Vagina (tissue), 2 donors: ENCODE measurements around the gene CLASP2. TPM values are rescaled to one million over a fixed set of nuclear protein-coding genes. Genes with fewer than 3 reads are reported as not detected.

Experiments
- DNase-seq, 2 donors: peaks; one replicate each; pipeline ENCODE4 v3.0.0-alpha.2; 2017; ENCODE audit errors: extremely low spot score in 2 of 2
- H3K27ac ChIP-seq: fragments of 200-600 bp; sonication (generic); one replicate; pipeline ENCODE4 v1.5.1; 2019
- H3K27me3 ChIP-seq: fragments of 200-600 bp; sonication (generic); one replicate; pipeline ENCODE4 v1.5.1; 2019
- H3K36me3 ChIP-seq, 2 donors: fragments of 200-600 bp; sonication (generic); one replicate each; pipeline ENCODE4 v1.5.1; 2017 to 2019
- H3K4me1 ChIP-seq: fragments of 200-600 bp; sonication (generic); one replicate; pipeline ENCODE4 v1.5.1; 2019
- H3K4me3 ChIP-seq, 2 donors: fragments of 200-600 bp; sonication (generic); 1 replicate in 1 of 2; 2 replicates in 1 of 2; pipeline ENCODE4 v1.5.1; 2016 to 2019
- H3K9me3 ChIP-seq: fragments of 200-600 bp; sonication (generic); one replicate; pipeline ENCODE4 v1.5.1; 2019
- CTCF ChIP-seq, 3 experiments: fragments of 450-650 bp in 2 of 3; fragments of 200-600 bp in 1 of 3; sonication (generic) in 1 of 3; IDR thresholded peaks; one replicate each; pipeline ENCODE4 v1.5.1; 2017 to 2019; ENCODE audit warnings: antibody characterized with exemption in 3 of 3, mild to moderate bottlenecking in 2 of 3, moderate library complexity in 2 of 3
- POLR2A ChIP-seq, 2 donors: fragments of 450-650 bp; IDR thresholded peaks; one replicate each; pipeline ENCODE4 v1.6.1; 2017; ENCODE audit warnings: antibody characterized with exemption in 2 of 2, mild to moderate bottlenecking in 2 of 2, moderate library complexity in 2 of 2
- POLR2AphosphoS5 ChIP-seq, 2 donors: sonication (generic); formaldehyde crosslinking; IDR thresholded peaks; one replicate each; pipeline ENCODE4 v1.9.0; 2017; ENCODE audit warnings: antibody characterized with exemption in 2 of 2, mild to moderate bottlenecking in 2 of 2, low read depth in 1 of 2; ENCODE audit not compliant: insufficient read depth in 1 of 2
- intact Hi-C: fragments of 100-400 bp; cut with DNase I; formaldehyde crosslinking; loops from one replicate; pipeline ENCODE4 v1.15.1; 2023
- total RNA-seq: library from RNA; depleted of rRNA; stranded (reverse); fragments of >200 nt; gene quantifications from one replicate; pipeline ENCODE4 v1.2.3, GENCODE V29; 2016

Gene CLASP2
- total RNA-seq, 1 donor from 2014 or later = 69.5 TPM

GRCh38 chr3:33750211-33750548, 32.1 kb upstream of the CLASP2 start:
- H3K4me3 ChIP-seq = no peak overlapping the region
- H3K4me1 ChIP-seq = no peaks in the 10 kb centered on the region
- no peaks in the 10 kb centered on the region for H3K27me3 ChIP-seq
- H3K9me3 ChIP-seq = no peaks in the 10 kb centered on the region
- no peak for DNase-seq
- H3K36me3 ChIP-seq = no peaks in the 10 kb centered on the region
- H3K27ac ChIP-seq = no peak overlapping the region
- TF ChIP-seq POLR2A (IDR thresholded peaks at IDR 0.05) = no peak
- TF ChIP-seq POLR2AphosphoS5 (IDR thresholded peaks at IDR 0.05; ENCODE audit: insufficient read depth in 1 of 2, low read depth in 1 of 2) = no peak
- no peak for TF ChIP-seq CTCF (IDR thresholded peaks at IDR 0.05)
- intact Hi-C loops = no loop called here

- Histone ChIP-seq H3K4me3 (no peak overlapping the region), H3K36me3 (no peaks in the 10 kb centered on the region), H3K27ac (no peak overlapping the region), H3K9me3 (no peaks in the 10 kb centered on the region), H3K4me1 (no peaks in the 10 kb centered on the region), H3K27me3 (no peaks in the 10 kb centered on the region)
- intact Hi-C loops = no loop called here
- TF ChIP-seq POLR2A (IDR thresholded peaks at IDR 0.05) = no peak
- TF ChIP-seq CTCF (IDR thresholded peaks at IDR 0.05) = no peak
- TF ChIP-seq POLR2AphosphoS5 (IDR thresholded peaks at IDR 0.05; ENCODE audit: insufficient read depth in 1 of 2, low read depth in 1 of 2) = no peak
- DNase-seq = no peak
Observed at GRCh38 chr3:33749546-33750210, 31.6 kb upstream of the CLASP2 start.

GRCh38 chr3:33746416-33747116, 28.5 kb upstream of the CLASP2 start:
- intact Hi-C loops = no loop called here
- DNase-seq = no peak
- no peaks in the 10 kb centered on the region for H3K27me3 ChIP-seq
- no peaks in the 10 kb centered on the region for H3K9me3 ChIP-seq
- H3K27ac ChIP-seq = no peak overlapping the region
- TF ChIP-seq CTCF (IDR thresholded peaks at IDR 0.05) (no peak), POLR2AphosphoS5 (IDR thresholded peaks at IDR 0.05; ENCODE audit: insufficient read depth in 1 of 2, low read depth in 1 of 2) (no peak), POLR2A (IDR thresholded peaks at IDR 0.05) (no peak)
- no peaks in the 10 kb centered on the region for H3K36me3 ChIP-seq
- H3K4me3 ChIP-seq = no peak overlapping the region
- no peaks in the 10 kb centered on the region for H3K4me1 ChIP-seq

- no peaks in the 10 kb centered on the region for H3K4me1 ChIP-seq
- H3K27ac ChIP-seq = no peak overlapping the region
- H3K36me3 ChIP-seq = no peaks in the 10 kb centered on the region
- no peak for TF ChIP-seq CTCF (IDR thresholded peaks at IDR 0.05)
- no peak for TF ChIP-seq POLR2A (IDR thresholded peaks at IDR 0.05)
- no peak for TF ChIP-seq POLR2AphosphoS5 (IDR thresholded peaks at IDR 0.05; ENCODE audit: insufficient read depth in 1 of 2, low read depth in 1 of 2)
- no peaks in the 10 kb centered on the region for H3K9me3 ChIP-seq
- H3K27me3 ChIP-seq = no peaks in the 10 kb centered on the region
- H3K4me3 ChIP-seq = no peak overlapping the region
- intact Hi-C loops = no loop called here
- no peak for DNase-seq
Observed at GRCh38 chr3:33737146-33737545, 19.1 kb upstream of the CLASP2 start.

- Histone ChIP-seq H3K36me3 (no peaks in the 10 kb centered on the region), H3K4me3 (no peak overlapping the region), H3K9me3 (no peaks in the 10 kb centered on the region), H3K27ac (no peak overlapping the region), H3K27me3 (no peaks in the 10 kb centered on the region), H3K4me1 (no peaks in the 10 kb centered on the region)
- no peak for DNase-seq
- TF ChIP-seq POLR2AphosphoS5 (IDR thresholded peaks at IDR 0.05; ENCODE audit: insufficient read depth in 1 of 2, low read depth in 1 of 2) = no peak
- no peak for TF ChIP-seq POLR2A (IDR thresholded peaks at IDR 0.05)
- TF ChIP-seq CTCF (IDR thresholded peaks at IDR 0.05) = no peak
- intact Hi-C loops = no loop called here
Observed at GRCh38 chr3:33732394-33732793, 14.3 kb upstream of the CLASP2 start.
